Neural crest cell (in vitro differentiated cells): ENCODE measurements around the gene ARHGAP19. TPM values are rescaled to one million over a fixed set of nuclear protein-coding genes. Genes with fewer than 3 reads are reported as not detected.

Experiments used
- DNase-seq: peaks from one replicate; pipeline ENCODE4 v3.0.0; 2021; ENCODE audit warnings: low read depth, mixed read lengths, low spot score
- H3K27ac Mint-ChIP-seq: one replicate; pipeline ENCODE4 v1.8.0; 2021; ENCODE audit warnings: mild to moderate bottlenecking, mixed read lengths; ENCODE audit not compliant: unreplicated experiment
- H3K27me3 Mint-ChIP-seq: 2 replicates; pipeline ENCODE4 v1.8.0; 2021; ENCODE audit warnings: low read depth, mild to moderate bottlenecking, mixed read lengths
- H3K36me3 Mint-ChIP-seq: 2 replicates; pipeline ENCODE4 v1.8.0; 2021; ENCODE audit warnings: low read depth, mild to moderate bottlenecking, mixed read lengths
- H3K4me1 Mint-ChIP-seq: 2 replicates; pipeline ENCODE4 v1.8.0; 2021; ENCODE audit warnings: mixed read lengths
- H3K4me3 Mint-ChIP-seq: one replicate; pipeline ENCODE4 v1.8.0; 2021; ENCODE audit warnings: mild to moderate bottlenecking, mixed read lengths
- H3K9me3 Mint-ChIP-seq: 2 replicates; pipeline ENCODE4 v1.8.0; 2021; ENCODE audit warnings: mixed read lengths
- CTCF ChIP-seq: fragments of 200-600 bp; sonication (generic); conservative IDR thresholded peaks from 2 replicates; pipeline ENCODE4 v1.5.0; 2021; ENCODE audit warnings: antibody characterized with exemption, mild to moderate bottlenecking
- total RNA-seq: library from RNA; stranded (reverse); gene quantifications from 2 replicates; pipeline ENCODE4 v1.2.1, GENCODE V29; 2021

Gene ARHGAP19
- total RNA-seq, 1 donor from 2014 or later: 30.3 TPM

GRCh38 chr10:97243836-97244235 lies 48.6 kb downstream of the ARHGAP19 start:
- TF ChIP-seq CTCF: no peak
- Mint-ChIP-seq H3K4me3 (no peak overlapping the region), H3K27ac (no peak overlapping the region)

GRCh38 chr10:97238855-97239254 lies 53.6 kb downstream of the ARHGAP19 start:
- Mint-ChIP-seq H3K36me3 (no peaks in the 10 kb centered on the region), H3K27ac (peak overlapping the region; percentile 19), H3K4me1 (peaks cover 5% of the 10 kb centered on the region), H3K27me3 (no peaks in the 10 kb centered on the region), H3K9me3 (no peaks in the 10 kb centered on the region), H3K4me3 (no peak overlapping the region)
- DNase-seq: no peak
- TF ChIP-seq CTCF: no peak

More at GRCh38 chr10:97243836-97244235, 48.6 kb downstream of the ARHGAP19 start:
- Mint-ChIP-seq H3K36me3 (peaks cover 3% of the 10 kb centered on the region), H3K9me3 (no peaks in the 10 kb centered on the region), H3K4me1 (no peaks in the 10 kb centered on the region), H3K27me3 (no peaks in the 10 kb centered on the region)
- DNase-seq: no peak

- no peaks in the 10 kb centered on the region for H3K9me3 Mint-ChIP-seq
- peaks cover 2% of the 10 kb centered on the region for H3K36me3 Mint-ChIP-seq
- TF ChIP-seq CTCF: no peak
- H3K4me1 Mint-ChIP-seq: peaks cover 5% of the 10 kb centered on the region
- no peak for DNase-seq
- H3K27me3 Mint-ChIP-seq: no peaks in the 10 kb centered on the region
- H3K4me3 Mint-ChIP-seq: no peak overlapping the region
- H3K27ac Mint-ChIP-seq: no peak overlapping the region
Observed at GRCh38 chr10:97235353-97235752, 57.1 kb downstream of the ARHGAP19 start.

GRCh38 chr10:97234400-97234799 lies 58.0 kb downstream of the ARHGAP19 start:
- Mint-ChIP-seq H3K4me1 (peaks cover 5% of the 10 kb centered on the region), H3K9me3 (no peaks in the 10 kb centered on the region), H3K4me3 (no peak overlapping the region), H3K36me3 (peaks cover 2% of the 10 kb centered on the region), H3K27me3 (no peaks in the 10 kb centered on the region), H3K27ac (no peak overlapping the region)
- TF ChIP-seq CTCF: peak; percentile 77
- DNase-seq: peak; percentile 18

GRCh38 chr10:97230146-97230545 lies 62.3 kb downstream of the ARHGAP19 start:
- Mint-ChIP-seq H3K36me3 (peaks cover 2% of the 10 kb centered on the region), H3K27me3 (no peaks in the 10 kb centered on the region)
- no peak for DNase-seq

More at GRCh38 chr10:97230146-97230545, 62.3 kb downstream of the ARHGAP19 start:
- TF ChIP-seq CTCF: no peak
- Mint-ChIP-seq H3K9me3 (no peaks in the 10 kb centered on the region), H3K27ac (no peak overlapping the region), H3K4me1 (peaks cover 5% of the 10 kb centered on the region), H3K4me3 (no peak overlapping the region)
